ENCODE data around the gene HNF1B.

GRCh38 chr17:37657202-37657601 lies 87.7 kb downstream of the HNF1B start:
- TF ChIP-seq BHLHE40 (IDR thresholded peaks at IDR 0.05; ENCODE audit: borderline replicate concordance) (no peak), ELF4 (IDR thresholded peaks at IDR 0.05) (no peak), NFRKB (IDR thresholded peaks at IDR 0.05) (no peak), FOXM1 (IDR thresholded peaks at IDR 0.05; ENCODE audit: borderline replicate concordance) (no peak), SUZ12 (IDR thresholded peaks at IDR 0.05) (no peak), LEF1 (IDR thresholded peaks at IDR 0.05; ENCODE audit: borderline replicate concordance) (no peak), TARDBP (IDR thresholded peaks at IDR 0.05) (no peak), ZNF384 (IDR thresholded peaks at IDR 0.05) (no peak), SP1 (IDR thresholded peaks at IDR 0.05) (no peak), FOXA1 (IDR thresholded peaks at IDR 0.05) (no peak), HDGF (IDR thresholded peaks at IDR 0.05; ENCODE audit: borderline replicate concordance) (no peak), PKNOX1 (IDR thresholded peaks at IDR 0.05) (no peak)

All from HEK293T (cell line).